Measurements from ENCODE around the gene ZSWIM1. TPM values are rescaled to one million over a fixed set of nuclear protein-coding genes. Genes with fewer than 3 reads are reported as not detected.

ZSWIM1 gene
- total and polyA plus RNA-seq, 2 of the 13 experiments (the other 11 are each of a cell fraction or from before 2014, with no cell fraction given) = 9.5 to 11.7 TPM

DNA sequence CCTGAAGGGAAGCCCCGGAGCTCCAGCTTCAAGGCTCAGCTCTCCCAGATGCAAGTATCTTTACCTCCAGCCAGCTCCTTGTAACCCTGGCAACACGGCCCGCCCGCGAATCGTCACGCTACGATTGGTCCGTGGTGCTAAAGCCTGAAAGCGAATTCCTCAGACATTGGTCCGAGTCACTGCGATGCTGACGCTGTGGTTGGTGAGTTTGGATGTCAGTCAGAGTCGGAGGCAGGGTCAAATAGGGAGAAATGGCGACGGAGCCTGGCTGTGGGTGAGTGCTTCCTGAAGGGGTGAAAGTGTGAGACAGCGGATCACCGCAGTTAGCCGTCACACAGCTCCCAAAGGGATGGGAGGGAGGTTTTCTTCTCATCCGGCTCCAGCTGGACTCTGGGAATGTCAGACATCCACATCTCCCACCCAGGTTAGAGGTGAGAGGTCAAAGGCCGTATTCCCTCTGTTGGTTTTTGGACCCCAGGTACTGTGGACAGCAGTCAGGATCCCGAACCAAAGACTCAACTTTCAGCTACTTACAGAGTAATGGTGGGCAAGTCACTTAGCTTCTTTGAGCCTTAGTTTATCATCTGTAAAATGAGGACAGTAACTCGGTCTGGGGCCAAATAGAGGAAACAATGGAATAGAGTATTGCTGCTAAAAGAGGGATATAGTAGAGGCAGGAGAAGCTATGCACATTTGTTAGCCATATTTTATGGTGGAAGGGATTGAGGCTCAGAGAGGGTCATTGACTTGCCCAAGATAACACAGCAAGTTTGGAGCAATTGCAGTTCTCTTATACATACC is at the start of gene ZSWIM1 (continued):
- TF ChIP-seq ZNF790 (CRISPR knock-in tag; IDR thresholded peaks at IDR 0.05; ENCODE audit: borderline replicate concordance) (no peak), ZBTB39 (CRISPR knock-in tag; IDR thresholded peaks at IDR 0.05) (no peak), NR2F1 (CRISPR knock-in tag; IDR thresholded peaks at IDR 0.05) (peak; percentile 65 to 97), ZFP82 (CRISPR knock-in tag; IDR thresholded peaks at IDR 0.05; ENCODE audit: borderline replicate concordance) (no peak), RFX1 (IDR thresholded peaks at IDR 0.05) (peak; percentile 99), ZNF337 (CRISPR knock-in tag; IDR thresholded peaks at IDR 0.05; ENCODE audit: borderline replicate concordance, low read depth) (no peak), PPARG (CRISPR knock-in tag; conservative IDR thresholded peaks at IDR 0.05) (peak; percentile 83), FOXM1 (CRISPR knock-in tag; IDR thresholded peaks at IDR 0.05) (no peak), ZNF414 (CRISPR knock-in tag; IDR thresholded peaks at IDR 0.05) (no peak), AGO2 (optimal IDR thresholded peaks at IDR 0.05; ENCODE audit: low read depth, low read length) (no peak), ZFAT (CRISPR knock-in tag; conservative IDR thresholded peaks at IDR 0.05) (no peak), ZFP37 (CRISPR knock-in tag; IDR thresholded peaks at IDR 0.05; ENCODE audit: borderline replicate concordance) (0 out of 2 replicates have a peak, but pooled peaks have one; percentile 56), CREB3 (CRISPR knock-in tag; IDR thresholded peaks at IDR 0.05) (no peak; the same call in 1 of the 2 replicates), ZNF720 (CRISPR knock-in tag; IDR thresholded peaks at IDR 0.05) (0 out of 2 replicates have a peak, but pooled peaks have one; percentile 44), SNAPC2 (CRISPR knock-in tag; IDR thresholded peaks at IDR 0.05) (peak; percentile 81), FOXJ3 (CRISPR knock-in tag; IDR thresholded peaks at IDR 0.05; ENCODE audit: borderline replicate concordance) (no peak), KLF12 (CRISPR knock-in tag; IDR thresholded peaks at IDR 0.05; ENCODE audit: borderline replicate concordance) (0 out of 2 replicates have a peak, but pooled peaks have one; percentile 55), SMARCC2 (IDR thresholded peaks at IDR 0.05) (no peak), ZBTB20 (CRISPR knock-in tag; IDR thresholded peaks at IDR 0.05; ENCODE audit: borderline replicate concordance, low read depth) (peak; percentile 28; the same call in 1 of the 2 replicates), YY1 (IDR thresholded peaks at IDR 0.05; ENCODE audit: insufficient read depth, insufficient replicate concordance, low read depth, low read length) (peak; percentile 96), ZNF335 (CRISPR knock-in tag; IDR thresholded peaks at IDR 0.05) (peak; percentile 78), MTA1 (CRISPR knock-in tag; IDR thresholded peaks at IDR 0.05; ENCODE audit: borderline replicate concordance) (peak; percentile 66; the same call in 1 of the 2 replicates), ZNF276 (CRISPR knock-in tag; IDR thresholded peaks at IDR 0.05; ENCODE audit: low read depth) (peak; percentile 85; the same call in 1 of the 2 replicates)
